GM21381 (cell line): Measurements from ENCODE around the gene MKNK1.

ENCODE experiments used
- ATAC-seq: cut with Tn5 transposase; IDR thresholded peaks from one replicate; pipeline ENCODE4 v1.9.1; 2021; ENCODE audit warnings: mild to moderate bottlenecking, moderate library complexity; ENCODE audit not compliant: unreplicated experiment

Gene MKNK1

DNA sequence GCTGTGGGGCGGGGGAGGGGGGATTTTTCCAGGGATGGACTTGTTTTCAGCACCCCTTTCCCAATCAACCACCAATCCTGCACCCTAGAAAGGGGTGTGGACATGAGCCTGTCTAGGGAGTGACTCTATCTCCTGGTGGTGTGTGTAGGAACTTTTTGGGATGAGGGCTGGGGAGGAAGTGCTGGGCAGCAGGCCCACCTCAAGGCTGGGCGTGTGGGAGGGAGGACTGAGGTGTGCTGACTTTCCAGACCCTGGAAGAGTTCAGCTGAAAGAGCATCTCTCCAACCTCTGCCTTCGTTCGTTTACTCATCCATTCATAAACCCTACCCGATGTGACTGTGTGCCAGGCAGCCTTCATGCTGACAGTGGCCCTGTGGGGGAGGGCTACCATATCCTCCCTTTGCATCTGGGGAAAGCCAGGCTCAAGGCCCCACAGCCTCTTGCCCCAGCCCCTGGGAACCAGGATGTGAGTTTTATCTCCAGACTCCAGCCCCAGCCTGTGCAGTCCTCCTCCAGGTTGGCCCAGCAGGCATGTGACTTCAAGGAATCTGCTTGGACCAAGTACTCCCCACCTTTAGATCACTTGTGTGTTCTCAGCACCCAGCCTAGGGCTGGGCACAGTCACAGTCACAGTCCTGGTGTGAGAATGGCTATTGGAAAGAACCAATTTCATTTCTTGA lies 59.4 kb downstream of the MKNK1 start:
- ATAC-seq = no peak

DNA sequence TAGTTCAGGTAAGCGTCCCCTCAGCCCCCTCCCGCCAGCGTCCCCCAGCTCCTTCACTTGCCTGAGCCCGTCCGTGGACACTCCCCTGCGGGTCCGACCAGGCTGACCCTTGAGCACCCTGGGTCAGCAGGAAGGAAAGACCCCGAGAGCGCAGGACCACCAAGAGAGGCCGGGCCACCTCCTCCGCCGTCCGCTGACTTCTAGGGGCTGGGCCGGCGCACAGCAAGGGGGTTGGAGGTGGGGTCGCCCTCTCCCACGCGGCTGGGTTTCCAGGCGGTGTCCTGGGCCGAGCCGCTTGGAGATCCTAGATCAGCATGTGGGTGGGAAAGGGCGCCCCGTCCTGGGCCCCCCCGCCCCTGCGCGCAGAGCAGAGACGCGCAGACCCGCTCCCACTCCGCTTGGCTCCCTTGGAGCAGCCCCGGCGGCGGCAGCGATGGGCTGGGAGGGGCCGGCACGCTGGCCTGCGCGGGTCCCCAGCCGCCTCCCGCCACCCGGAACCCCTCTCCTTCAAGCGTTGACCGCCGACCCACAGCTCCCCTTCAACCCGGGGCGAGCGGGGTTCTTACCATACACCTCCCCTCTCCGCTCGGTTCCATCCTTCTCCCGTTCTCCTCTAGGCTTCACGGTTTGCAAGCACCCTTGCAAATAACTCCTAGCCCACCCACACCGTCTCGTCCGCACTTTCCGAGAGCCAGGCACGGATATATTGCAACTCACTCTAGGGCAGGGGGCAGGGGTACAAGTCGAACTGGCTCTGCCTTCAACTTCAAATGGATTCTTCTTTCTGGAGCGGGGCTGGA lies 60.1 kb downstream of the MKNK1 start:
- no peak for ATAC-seq

DNA sequence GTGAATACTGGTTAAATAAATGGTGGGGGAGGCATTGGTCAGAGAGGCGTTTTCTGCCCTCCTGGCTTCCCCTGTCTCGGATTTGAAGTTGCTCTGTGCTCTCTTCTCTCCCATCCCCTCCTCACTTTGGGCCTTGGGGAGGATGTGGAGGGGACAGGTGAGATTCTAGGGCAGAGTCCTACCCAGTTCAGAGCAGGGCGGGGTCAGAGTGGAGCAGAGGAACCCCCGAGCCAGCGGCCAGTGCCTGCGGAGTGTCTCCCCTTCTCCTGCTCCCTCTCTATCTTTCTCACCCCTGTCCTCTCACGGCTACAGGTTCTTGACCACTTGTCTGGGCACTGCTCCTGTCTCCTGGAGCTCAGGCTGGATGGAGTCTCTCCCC lies 60.7 kb downstream of the MKNK1 start:
- no peak for ATAC-seq

DNA sequence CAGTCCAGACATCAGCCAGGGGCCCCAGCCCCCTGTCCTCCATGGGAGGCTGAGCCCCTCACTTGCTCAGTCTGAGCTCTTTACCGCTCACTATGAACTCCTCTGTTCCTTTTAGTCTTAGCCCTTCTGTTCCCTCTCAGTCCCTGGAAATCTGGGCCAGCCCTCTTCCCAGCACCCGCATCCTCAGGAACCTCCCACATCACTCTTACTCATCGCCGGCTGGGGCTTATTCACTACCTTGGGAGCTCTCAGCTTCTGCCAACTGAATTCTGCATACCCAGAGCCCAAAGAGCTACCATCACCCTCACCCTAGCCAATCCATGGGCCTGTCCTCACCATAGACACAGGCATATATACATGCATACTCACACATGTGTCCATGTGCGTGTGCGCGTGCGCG lies 64.1 kb downstream of the MKNK1 start:
- ATAC-seq = no peak

DNA sequence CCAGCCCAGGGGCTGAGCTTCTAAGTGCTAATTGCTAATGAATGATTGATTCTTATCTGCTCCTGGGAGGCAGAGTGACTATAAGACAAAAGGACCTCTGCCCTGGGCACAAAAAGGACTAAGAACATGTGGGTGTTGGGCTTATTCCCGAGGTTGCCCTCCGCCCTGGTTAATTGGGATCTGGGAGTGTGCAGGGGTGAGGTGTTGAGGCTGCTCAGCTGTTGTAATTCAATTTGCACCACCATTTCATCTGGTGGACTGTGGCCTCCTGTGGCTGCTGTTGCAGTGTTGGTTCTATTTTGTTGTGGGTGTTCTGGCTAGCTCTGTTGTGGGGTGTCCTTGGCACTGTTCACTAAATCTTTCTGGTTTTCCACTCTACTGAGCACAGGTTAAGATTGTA lies 65.9 kb downstream of the MKNK1 start:
- no peak for ATAC-seq

DNA sequence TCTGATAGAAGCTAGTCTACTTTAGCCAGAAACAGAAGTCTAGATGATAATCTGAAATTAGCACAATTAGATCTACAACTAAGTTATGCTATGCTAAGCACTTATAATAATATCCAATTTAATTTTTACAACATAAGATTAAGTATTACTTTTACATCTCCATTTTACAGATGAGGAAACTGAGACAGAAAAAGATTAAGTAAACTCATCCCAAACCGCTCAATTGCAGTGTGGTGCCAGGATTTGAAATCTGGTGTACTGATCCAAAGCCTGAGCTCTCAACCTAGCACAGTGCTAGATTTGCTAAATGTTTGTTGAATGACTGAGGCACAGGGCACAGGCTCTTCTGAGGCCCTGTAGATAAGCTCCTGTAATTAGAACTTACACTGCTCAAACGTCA lies 66.4 kb downstream of the MKNK1 start:
- no peak for ATAC-seq

DNA sequence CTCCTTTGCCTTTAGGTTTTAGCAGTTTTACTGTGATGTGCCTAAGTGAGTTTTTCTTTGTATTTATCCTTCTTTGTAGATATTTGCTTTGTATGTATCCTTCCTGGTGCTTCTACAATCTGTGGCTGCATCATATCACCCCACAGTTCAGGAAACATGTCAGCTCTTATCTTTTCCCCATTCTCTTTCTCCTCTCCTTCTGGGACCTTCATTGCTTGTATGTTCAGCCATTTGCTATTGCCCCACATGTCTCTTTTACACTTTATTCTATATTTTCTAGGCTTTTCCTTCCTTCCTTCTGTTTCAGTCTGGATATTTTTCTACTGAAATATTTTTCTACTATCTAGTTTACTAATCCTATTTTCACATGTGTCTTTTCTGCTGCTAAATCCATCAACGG lies 67.5 kb downstream of the MKNK1 start:
- ATAC-seq = no peak

DNA sequence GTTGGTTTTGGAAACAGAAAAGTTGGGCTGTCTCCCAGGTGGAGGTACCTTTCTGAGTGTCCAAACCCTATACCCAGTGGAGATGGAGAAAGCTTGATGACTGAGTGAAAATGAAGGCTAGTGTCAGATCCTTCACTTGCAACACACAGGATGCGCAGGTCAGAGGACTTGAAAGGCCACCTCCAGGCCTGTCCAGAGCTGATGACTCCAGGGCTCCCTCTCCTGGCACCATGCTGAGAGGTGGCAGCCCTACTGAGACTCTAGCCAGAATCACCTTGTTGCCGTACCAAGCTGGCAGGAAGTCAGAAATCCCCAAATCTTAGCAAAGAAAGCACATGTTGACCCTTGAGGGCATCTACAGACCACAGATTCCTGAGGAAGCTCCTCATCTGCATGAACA lies 69.0 kb downstream of the MKNK1 start:
- ATAC-seq = no peak

DNA sequence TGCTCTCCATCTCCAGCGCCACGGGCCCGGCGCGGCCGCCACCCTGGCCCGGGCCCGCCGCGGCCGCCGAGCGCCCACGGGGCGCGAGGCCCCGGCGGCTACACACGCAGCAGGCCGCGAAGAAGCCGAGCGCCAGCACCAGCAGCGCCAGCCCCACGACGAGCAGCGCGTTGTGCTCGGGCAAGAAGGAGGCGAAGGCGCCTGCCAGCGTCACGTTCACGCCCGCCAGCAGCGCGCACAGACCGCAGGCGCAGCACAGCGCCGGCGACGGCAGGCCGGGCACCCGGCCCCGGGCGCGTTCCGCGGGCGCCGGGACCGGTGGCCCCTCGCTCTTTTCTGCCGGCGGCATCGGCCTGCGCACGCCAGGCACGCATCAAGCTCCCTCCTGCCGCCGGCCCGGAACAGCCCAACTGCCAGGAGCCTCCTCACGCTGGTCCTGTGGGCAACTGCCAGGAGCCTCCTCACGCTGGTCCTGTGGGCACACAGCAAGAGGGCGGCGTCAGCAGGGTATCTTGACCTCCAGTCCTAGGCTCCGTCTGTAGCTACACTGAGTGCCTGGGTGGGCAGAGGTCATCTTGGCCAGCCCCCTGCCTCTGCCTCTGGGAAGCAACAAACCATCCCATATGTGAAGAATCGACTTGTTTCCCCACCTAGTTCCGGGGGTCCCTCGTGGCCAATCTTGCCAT lies 70.7 kb downstream of the MKNK1 start:
- no peak for ATAC-seq

DNA sequence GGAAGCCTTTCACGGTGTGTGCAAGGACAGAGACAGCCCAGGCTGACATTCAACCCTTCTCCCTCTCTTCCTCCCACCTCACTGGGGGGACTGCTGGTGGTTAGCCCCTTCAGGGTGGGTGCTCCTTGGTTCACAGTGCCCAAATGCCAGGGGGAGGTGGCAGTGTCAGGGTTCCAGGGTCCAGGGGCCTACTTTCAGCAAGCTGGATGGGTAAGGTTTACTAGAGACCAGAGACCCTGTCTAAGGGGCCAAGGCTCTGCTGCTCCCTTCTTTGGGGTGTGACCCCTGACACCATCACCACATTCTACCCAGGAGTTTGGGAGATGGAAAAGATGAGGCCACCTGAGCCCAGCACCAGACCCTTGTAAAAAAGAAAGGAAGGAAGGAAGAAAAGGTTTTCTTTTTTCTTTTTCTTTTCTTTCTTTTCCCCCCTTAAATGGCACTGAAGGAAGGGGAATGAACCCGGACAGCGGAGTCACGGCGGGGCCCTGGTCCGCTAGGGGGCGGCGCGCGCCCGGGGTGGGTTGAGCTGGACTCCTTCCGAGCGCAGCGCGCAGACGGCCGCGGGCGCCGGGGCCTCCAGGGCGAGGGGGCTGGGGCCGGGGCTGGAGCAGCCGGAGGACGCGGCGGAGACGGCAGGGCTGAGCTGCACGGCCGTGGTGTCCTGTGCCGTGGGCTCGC lies 71.4 kb downstream of the MKNK1 start:
- no peak for ATAC-seq

DNA sequence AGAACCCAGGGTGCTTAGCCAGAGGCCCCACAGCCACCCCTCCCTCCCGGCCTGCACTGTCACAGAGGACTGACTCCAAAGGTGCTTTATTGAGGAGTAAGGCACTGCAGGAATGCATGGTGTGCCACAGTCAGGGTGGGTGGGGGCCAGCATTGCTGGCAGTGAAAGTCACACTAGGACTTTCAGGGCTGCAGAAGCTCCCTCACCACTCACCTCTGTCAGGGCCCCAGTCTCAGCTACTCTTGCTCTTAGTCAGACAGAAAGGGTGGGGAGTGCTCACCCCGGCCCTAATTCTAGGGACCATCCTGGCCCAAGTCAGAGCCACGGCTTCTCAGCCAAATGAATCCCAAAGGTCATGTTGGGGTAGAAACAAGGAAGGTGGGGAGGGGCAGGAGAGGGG lies 72.0 kb downstream of the MKNK1 start:
- no peak for ATAC-seq

DNA sequence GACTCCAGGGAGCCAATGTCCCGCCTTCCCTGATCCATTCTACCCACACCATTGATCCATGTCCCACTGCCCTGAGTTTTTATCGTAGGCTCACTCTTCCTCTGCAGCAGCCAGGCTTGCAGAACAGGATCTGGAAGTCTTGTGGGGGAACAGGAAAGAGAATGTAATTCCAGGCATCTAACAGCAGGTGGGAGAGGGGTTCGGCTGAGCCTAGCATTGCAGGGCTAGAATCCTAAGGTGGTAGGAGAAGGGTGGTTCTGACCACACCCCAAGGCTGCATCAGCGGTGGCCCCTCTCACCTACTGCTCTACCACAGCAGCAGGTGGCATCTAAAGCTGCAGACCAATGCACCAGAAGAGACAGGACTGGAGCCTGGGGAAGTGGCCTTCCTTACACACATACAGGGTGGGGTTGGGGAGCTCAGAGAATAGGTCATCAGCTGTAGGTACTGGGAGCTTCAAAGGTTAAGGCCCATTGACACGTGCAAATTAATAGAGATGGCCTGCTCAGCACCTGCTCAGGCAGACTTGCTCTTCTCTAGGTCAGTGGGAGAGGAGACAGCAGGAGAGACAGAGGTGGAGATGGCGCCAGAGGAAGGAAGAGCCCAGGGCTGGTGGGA lies 73.2 kb downstream of the MKNK1 start:
- ATAC-seq = no peak

DNA sequence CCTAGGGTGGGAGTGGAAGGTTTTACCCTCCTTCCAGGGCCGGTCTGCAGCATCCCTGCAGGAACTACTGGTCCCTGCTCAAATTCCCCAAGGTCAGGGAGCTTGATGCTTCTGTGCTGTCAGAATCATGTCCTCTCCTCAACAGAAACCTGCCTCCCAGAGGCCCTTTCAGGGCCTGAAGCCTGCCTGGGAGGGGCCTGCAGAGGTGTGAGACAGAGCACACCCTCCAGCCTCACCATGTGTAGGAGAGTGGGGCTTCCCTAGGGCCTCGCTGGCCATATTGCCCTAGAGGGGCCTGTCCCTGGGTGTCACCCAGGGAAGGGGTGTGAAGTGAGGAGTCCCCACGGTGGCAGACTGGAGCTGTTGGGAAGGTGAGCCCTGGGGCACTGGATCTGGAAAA lies 73.8 kb downstream of the MKNK1 start:
- no peak for ATAC-seq

DNA sequence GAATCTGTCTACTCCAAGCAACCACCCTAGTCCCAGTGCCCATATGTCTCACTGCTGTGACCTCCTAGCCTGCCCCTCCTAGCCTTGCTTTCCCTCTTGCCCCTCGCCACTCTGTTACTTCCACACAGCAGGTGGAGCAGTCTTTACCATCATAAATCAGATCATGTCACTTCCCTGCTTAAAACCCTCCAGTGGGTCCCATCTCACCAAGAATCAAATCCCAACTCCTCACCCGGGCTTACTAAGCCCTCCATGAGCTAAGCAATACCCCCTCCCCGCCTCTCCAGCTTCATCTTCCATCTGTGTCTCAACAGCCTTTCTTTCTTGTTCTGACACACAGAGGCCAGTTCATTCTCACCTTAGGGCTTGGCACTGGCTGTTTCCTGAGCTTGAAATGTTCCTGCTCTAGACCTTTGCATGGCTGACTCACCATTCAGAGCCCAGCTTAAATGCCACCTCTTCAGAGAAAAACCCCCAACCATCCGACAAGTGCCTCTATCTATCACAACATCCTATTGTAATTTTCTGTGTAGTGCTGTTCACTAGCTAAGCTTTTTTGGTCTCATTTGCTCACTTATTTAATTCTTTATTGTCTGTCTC lies 74.9 kb downstream of the MKNK1 start:
- no peak for ATAC-seq

DNA sequence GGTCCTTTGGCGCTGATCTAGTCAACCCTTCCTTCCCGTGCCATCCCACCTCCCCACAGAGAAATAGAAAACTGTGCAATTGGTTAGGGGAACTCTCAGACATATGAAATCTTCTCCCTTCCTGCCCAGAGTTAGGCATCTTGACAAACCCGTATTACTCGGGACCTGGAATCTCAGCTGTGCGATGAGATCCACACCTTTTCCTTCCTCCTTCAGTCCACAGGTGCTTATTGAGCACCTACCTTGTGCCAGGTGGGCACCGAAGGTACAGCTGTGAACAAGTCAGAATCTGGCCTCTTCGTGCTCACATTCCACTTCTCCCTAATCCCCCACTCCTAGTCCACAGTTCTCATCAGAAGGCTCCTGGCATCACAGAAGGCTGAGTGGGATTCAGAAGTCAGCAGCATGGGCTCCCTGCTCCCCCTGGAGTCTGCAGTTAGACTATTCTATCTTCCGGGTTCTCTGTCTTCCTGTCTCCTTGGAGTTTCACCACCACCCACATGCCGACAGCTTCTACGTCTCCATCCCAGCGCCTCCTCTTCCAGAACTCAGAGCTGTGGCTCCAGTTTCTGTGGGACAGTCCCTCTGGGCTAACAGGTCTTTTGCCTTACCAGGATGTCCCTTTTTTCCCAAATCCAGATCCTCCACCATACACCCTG lies 75.6 kb downstream of the MKNK1 start:
- no peak for ATAC-seq

DNA sequence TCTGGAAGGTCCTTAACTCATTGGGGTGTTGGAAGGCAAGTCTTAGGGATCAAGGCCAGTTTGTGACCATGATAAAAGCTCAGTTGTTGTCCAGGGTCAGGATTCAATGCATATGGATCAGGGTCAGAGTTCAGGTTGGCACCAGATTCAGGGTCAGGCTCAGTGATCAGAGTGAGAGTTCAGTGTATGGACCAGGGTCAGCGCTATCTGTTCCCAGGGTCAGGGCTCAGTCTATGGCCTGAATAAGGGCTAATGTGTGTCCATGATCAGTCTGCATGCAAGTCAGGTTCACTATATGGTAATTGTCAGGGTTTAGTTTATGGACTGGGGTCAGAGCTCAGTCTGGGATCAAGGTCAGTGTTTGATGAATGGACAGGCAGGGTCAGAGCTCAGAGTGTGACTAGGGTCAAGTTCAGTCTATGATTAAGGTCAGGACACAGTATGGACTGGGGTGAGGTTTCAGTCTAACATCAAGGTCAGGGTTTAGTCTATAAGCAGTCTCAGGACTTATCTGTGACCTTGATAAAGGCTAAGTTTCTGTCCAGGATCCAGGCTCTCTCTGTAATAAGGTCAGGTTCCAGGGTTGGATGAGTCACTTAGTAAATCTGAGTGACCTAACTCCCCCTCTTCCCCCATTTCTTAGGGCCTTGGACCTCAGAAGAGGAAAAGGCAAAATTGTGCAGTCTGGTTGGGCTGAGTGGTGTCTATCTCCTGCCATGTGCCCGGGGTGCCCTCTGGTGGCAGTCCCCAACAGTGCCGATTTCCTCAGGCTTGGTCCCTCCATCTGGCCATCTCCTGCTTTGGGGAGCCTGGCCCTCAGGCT lies 76.4 kb downstream of the MKNK1 start:
- no peak for ATAC-seq

DNA sequence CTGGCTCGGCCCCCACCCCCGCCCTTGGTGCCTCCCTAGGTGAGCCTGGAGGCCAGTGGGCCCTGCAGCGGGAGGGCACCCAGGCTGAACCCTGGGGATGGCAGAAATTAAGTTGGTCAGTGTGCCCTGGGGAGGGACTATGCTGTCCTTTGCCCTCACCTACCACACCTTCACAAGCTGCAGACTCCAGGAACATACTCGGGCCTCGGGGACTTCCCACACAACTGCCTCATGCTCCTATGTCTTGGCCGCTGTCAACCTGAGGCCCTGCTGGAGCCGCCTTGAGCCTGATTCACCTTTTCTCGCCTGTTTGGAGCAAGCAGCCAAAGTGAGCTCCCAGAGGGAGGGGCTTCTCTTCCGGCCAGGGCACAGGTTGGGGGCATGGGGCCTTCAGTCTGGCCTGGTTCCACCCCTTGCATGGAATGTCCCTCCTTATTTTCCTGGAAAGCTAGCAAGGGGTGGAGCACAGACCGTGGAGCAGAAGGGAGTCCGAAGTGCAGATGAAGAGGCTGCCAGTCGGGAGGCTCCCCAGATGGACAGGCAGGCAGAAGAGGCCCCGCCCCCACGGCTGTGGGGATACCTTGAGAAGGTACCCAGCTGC lies 77.3 kb downstream of the MKNK1 start:
- ATAC-seq = no peak

DNA sequence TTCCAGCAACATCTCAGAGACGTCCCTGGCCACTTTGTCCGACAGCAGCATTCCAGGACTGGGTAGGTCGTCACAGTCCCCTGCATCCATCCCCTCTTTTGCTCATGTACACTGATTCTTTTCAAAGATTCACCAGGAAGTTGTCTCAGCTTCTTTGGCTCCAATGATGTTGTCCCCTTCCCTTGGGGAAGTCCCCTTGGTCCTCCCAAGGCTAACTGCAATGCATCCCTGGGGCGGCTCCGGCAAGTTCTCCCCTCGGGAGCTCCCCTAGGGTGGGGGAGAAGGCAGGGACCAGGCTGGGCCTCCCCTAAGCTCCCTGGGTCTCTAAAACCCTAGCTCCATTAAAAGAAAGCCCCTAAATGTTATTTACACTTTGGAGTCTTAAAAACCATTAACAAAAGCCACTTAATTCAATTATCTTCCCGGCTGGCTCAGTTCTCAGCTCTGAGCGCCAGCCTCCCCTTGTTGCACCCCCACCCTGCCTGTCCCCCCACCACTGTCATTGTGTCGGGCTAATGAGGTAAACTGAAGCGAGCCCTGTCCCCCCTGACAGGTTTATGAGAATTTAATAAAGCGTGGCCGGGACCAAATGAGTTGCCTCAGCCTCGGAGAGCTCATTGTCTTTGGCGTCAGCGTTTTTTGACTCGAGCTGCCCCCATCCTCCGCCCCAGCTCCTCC lies 77.9 kb downstream of the MKNK1 start:
- ATAC-seq = no peak
